GM19193 (cell line): Measurements from ENCODE around the gene PRR35.
A peak's percentile ranks its signal among the peaks of the same experiment; 100 is the strongest.

Experiments
- POLR2A ChIP-seq: IDR thresholded peaks from 4 replicates; pipeline ENCODE4 v1.6.1; 2011; ENCODE audit not compliant: insufficient read depth, insufficient read length; ENCODE audit errors: extremely low read depth

PRR35 gene

GRCh38 chr16:525520-526180, 34.5 kb upstream of the PRR35 start:
- no peak for TF ChIP-seq POLR2A

GRCh38 chr16:526181-527014, 33.8 kb upstream of the PRR35 start:
- TF ChIP-seq POLR2A, result no peak

GRCh38 chr16:527015-527903, 32.9 kb upstream of the PRR35 start, which contains the start of gene CAPN15:
Gene CAPN15 (plus strand): TSS chr16:527712. CDS start chr16:546839, 19,127 bp downstream.
- peak; percentile 62 for TF ChIP-seq POLR2A

- TF ChIP-seq POLR2A, result peak; percentile 19
Measured at GRCh38 chr16:528111-529011, 31.8 kb upstream of the PRR35 start.

GRCh38 chr16:529012-529575, 31.1 kb upstream of the PRR35 start:
- TF ChIP-seq POLR2A, result no peak

- TF ChIP-seq POLR2A, result no peak
Measured at GRCh38 chr16:530111-530817, 29.9 kb upstream of the PRR35 start.

GRCh38 chr16:531494-532125, 28.6 kb upstream of the PRR35 start:
- TF ChIP-seq POLR2A, result no peak

- TF ChIP-seq POLR2A, result no peak
Measured at GRCh38 chr16:533391-534123, 26.6 kb upstream of the PRR35 start.

- TF ChIP-seq POLR2A, result no peak
Measured at GRCh38 chr16:534135-534534, 26.1 kb upstream of the PRR35 start.

- TF ChIP-seq POLR2A, result no peak
Measured at GRCh38 chr16:534856-535445, 25.2 kb upstream of the PRR35 start.

GRCh38 chr16:535446-536405, 24.5 kb upstream of the PRR35 start:
- no peak for TF ChIP-seq POLR2A
